H1 (cell line): ENCODE measurements around the gene IRF3. TPM values are rescaled to one million over a fixed set of nuclear protein-coding genes. Genes with fewer than 3 reads are reported as not detected.
A peak's percentile ranks its signal among the peaks of the same experiment; 100 is the strongest.

Source experiments
- CTCF ChIA-PET: fragments of 300-600 bp; sonication (Branson Sonifier 250); formaldehyde crosslinking; loops from one replicate; lab custom pipeline; 2021; ENCODE audit not compliant: partially characterized antibody; lab: Charles Lee
- POLR2A ChIA-PET: fragments of 300-600 bp; sonication (Branson Sonifier 250); formaldehyde crosslinking; loops from one replicate; lab custom pipeline; 2021; ENCODE audit warnings: inconsistent platforms; ENCODE audit not compliant: partially characterized antibody; lab: Charles Lee
- DNase-seq, 2 experiments: peaks; one replicate each; pipeline versions ENCODE4 v3.0.0 to v3.0.0-alpha.2; 2010 to 2022; ENCODE audit warnings: low spot score in 2 of 2, low read depth in 1 of 2, mixed read lengths in 1 of 2
- FAIRE-seq: peaks from 2 replicates; lab custom pipeline; 2011; peaks lifted over from hg19 to GRCh38; lab: Jason Lieb, UNC
- H2AFZ ChIP-seq: 2 replicates; pipeline ENCODE4 v1.8.1; 2012; ENCODE audit warnings: low read length, inconsistent platforms
- H2AK5ac ChIP-seq: 2 replicates; pipeline ENCODE4 v1.6.1; 2013; ENCODE audit warnings: low read depth, low read length
- H2BK120ac ChIP-seq: replicated peaks from 2 replicates; pipeline ENCODE3; 2013; ENCODE audit warnings: low read depth, low read length, inconsistent platforms
- H2BK12ac ChIP-seq: 2 replicates; pipeline ENCODE4 v1.6.1; 2013; ENCODE audit warnings: low read depth, low read length
- H2BK15ac ChIP-seq: 2 replicates; pipeline ENCODE4 v1.6.1; 2013; ENCODE audit warnings: low read length
- H2BK20ac ChIP-seq: 2 replicates; pipeline ENCODE4 v1.6.1; 2013; ENCODE audit warnings: low read length
- H2BK5ac ChIP-seq: 2 replicates; pipeline ENCODE4 v1.6.1; 2013; ENCODE audit warnings: low read depth, low read length
- H3K14ac ChIP-seq: 2 replicates; pipeline ENCODE4 v1.6.1; 2013; ENCODE audit warnings: inconsistent platforms; ENCODE audit not compliant: insufficient read length
- H3K18ac ChIP-seq: 2 replicates; pipeline ENCODE4 v1.6.1; 2013; ENCODE audit warnings: low read length; ENCODE audit errors: extremely low read depth
- H3K23ac ChIP-seq: 2 replicates; pipeline ENCODE4 v1.6.1; 2013; ENCODE audit warnings: inconsistent platforms; ENCODE audit not compliant: insufficient read length
- H3K23me2 ChIP-seq: 2 replicates; pipeline ENCODE4 v1.6.1; 2013; ENCODE audit warnings: low read depth, low read length
- H3K27ac ChIP-seq: 2 replicates; pipeline ENCODE4 v1.6.1; 2011; ENCODE audit warnings: low read depth, low read length, inconsistent platforms
- H3K27me3 ChIP-seq, 4 experiments: replicated peaks in 1 of 4; 1 replicate in 1 of 4; 2 replicates in 3 of 4; pipeline versions ENCODE4 v1.6.1 to v1.8.1; 2011 to 2013; ENCODE audit warnings: low read length in 3 of 4, mild to moderate bottlenecking in 3 of 4, inconsistent platforms in 2 of 4, mixed read lengths in 2 of 4, moderate library complexity in 1 of 4; ENCODE audit not compliant: control insufficient read depth in 3 of 4, insufficient read depth in 3 of 4; ENCODE audit errors: extremely low read depth in 1 of 4
- H3K36me3 ChIP-seq, 4 experiments: 2 replicates each; pipeline versions ENCODE4 v1.6.1 to v1.8.1; 2011 to 2013; ENCODE audit warnings: mild to moderate bottlenecking in 4 of 4, low read length in 3 of 4, moderate library complexity in 2 of 4, control low read depth in 1 of 4, inconsistent platforms in 1 of 4; ENCODE audit not compliant: insufficient read depth in 4 of 4, control insufficient read depth in 2 of 4
- H3K4ac ChIP-seq: replicated peaks from 2 replicates; pipeline ENCODE3; 2013; ENCODE audit warnings: low read length, low read depth, mixed read lengths, inconsistent platforms; ENCODE audit not compliant: insufficient read length
- H3K4me1 ChIP-seq, 4 experiments: replicated peaks in 1 of 4; 1 replicate in 1 of 4; 2 replicates in 3 of 4; pipeline versions ENCODE4 v1.6.1 to v1.8.1; 2011 to 2013; ENCODE audit warnings: low read length in 3 of 4, inconsistent platforms in 2 of 4, mixed read lengths in 1 of 4; ENCODE audit not compliant: insufficient read depth in 4 of 4, control insufficient read depth in 3 of 4
- H3K4me2 ChIP-seq, 2 experiments: 2 replicates each; pipeline versions ENCODE4 v1.6.1 to v1.8.1; 2011 to 2013; ENCODE audit warnings: low read depth in 2 of 2, low read length in 2 of 2, control low read depth in 1 of 2, inconsistent platforms in 1 of 2, mild to moderate bottlenecking in 1 of 2; ENCODE audit not compliant: insufficient read depth in 1 of 2
- H3K4me3 ChIP-seq, 4 experiments: fragments of 200-600, 300-600 bp in 1 of 4; sonication (generic), shearing (Covaris generic), sonication (Bioruptor Twin) in 1 of 4; 2 replicates each; pipeline versions ENCODE4 v1.5.1 to v1.8.1; 2011 to 2016; ENCODE audit warnings: low read length in 4 of 4, low read depth in 3 of 4, control low read depth in 2 of 4, inconsistent platforms in 2 of 4, mild to moderate bottlenecking in 2 of 4, mixed read lengths in 1 of 4, moderate library complexity in 1 of 4; ENCODE audit not compliant: insufficient read depth in 2 of 4; ENCODE audit errors: extremely low read depth in 1 of 4
- H3K56ac ChIP-seq: replicated peaks from 2 replicates; pipeline ENCODE3; 2013; ENCODE audit warnings: low read depth, mild to moderate bottlenecking, mixed read lengths, low read length, inconsistent platforms; ENCODE audit not compliant: insufficient read length
- H3K79me1 ChIP-seq: 2 replicates; pipeline ENCODE4 v1.6.1; 2013; ENCODE audit warnings: low read depth, low read length, control low read depth
- H3K79me2 ChIP-seq, 2 experiments: 2 replicates each; pipeline versions ENCODE4 v1.6.1 to v1.8.1; 2012 to 2013; ENCODE audit warnings: low read length in 2 of 2, mild to moderate bottlenecking in 2 of 2, inconsistent platforms in 1 of 2; ENCODE audit not compliant: insufficient read depth in 2 of 2, control insufficient read depth in 1 of 2
- H3K9ac ChIP-seq, 4 experiments: replicated peaks in 1 of 4; 1 replicate in 1 of 4; 2 replicates in 3 of 4; pipeline versions ENCODE4 v1.6.1 to v1.8.1; 2011 to 2013; ENCODE audit warnings: low read depth in 3 of 4, low read length in 3 of 4, control low read depth in 2 of 4, mild to moderate bottlenecking in 2 of 4, moderate library complexity in 2 of 4, inconsistent platforms in 1 of 4; ENCODE audit errors: extremely low read depth in 1 of 4
- H3K9me3 ChIP-seq, 2 experiments: 2 replicates each; pipeline versions ENCODE4 v1.6.1 to v1.8.1; 2012 to 2013; ENCODE audit warnings: mild to moderate bottlenecking in 2 of 2, moderate library complexity in 2 of 2, control low read depth in 1 of 2, inconsistent platforms in 1 of 2, low read depth in 1 of 2, low read length in 1 of 2, mixed read lengths in 1 of 2; ENCODE audit not compliant: insufficient read depth in 2 of 2
- H4K20me1 ChIP-seq, 2 experiments: replicated peaks in 1 of 2; 2 replicates each; pipeline versions ENCODE3 to v1.8.1; 2011 to 2013; ENCODE audit warnings: inconsistent platforms in 2 of 2, low read length in 2 of 2, mild to moderate bottlenecking in 1 of 2; ENCODE audit not compliant: insufficient read depth in 2 of 2, control insufficient read depth in 1 of 2
- H4K5ac ChIP-seq: 2 replicates; pipeline ENCODE4 v1.6.1; 2013; ENCODE audit warnings: low read length, low read depth, mixed read lengths, inconsistent platforms; ENCODE audit not compliant: insufficient read length
- H4K8ac ChIP-seq: 2 replicates; pipeline ENCODE4 v1.8.0; 2013; ENCODE audit warnings: mild to moderate bottlenecking, moderate library complexity, low read length, inconsistent platforms; ENCODE audit not compliant: insufficient read depth; ENCODE audit errors: extremely low read depth
- H4K91ac ChIP-seq: replicated peaks from 2 replicates; pipeline ENCODE3; 2013; ENCODE audit warnings: low read length, mixed read lengths, inconsistent platforms; ENCODE audit not compliant: insufficient read length
- BCL11A ChIP-seq, 2 experiments: IDR thresholded peaks; one replicate each; pipeline ENCODE4 v1.6.1; 2011; ENCODE audit warnings: low read depth in 2 of 2, low read length in 2 of 2, mild to moderate bottlenecking in 2 of 2
- BRCA1 ChIP-seq: IDR thresholded peaks from 2 replicates; pipeline ENCODE4 v1.6.1; 2012; ENCODE audit warnings: low read depth, low read length, improper control_type of control experiment
- CEBPB ChIP-seq: IDR thresholded peaks from 2 replicates; pipeline ENCODE4 v1.6.1; 2012; ENCODE audit warnings: low read depth, low read length
- JUND ChIP-seq: IDR thresholded peaks from 2 replicates; pipeline ENCODE4 v1.6.1; 2011; ENCODE audit warnings: mild to moderate bottlenecking, improper control_type of control experiment, low read length
- KDM5A ChIP-seq: fragments of 200-600 bp; IDR thresholded peaks from 2 replicates; pipeline ENCODE4 v1.7.1; 2012; ENCODE audit warnings: mild to moderate bottlenecking, low read length, inconsistent platforms, mixed read lengths
- MAFK ChIP-seq: IDR thresholded peaks from 2 replicates; pipeline ENCODE4 v1.6.1; 2012; ENCODE audit warnings: low read depth, mild to moderate bottlenecking, improper control_type of control experiment, low read length
- NANOG ChIP-seq: IDR thresholded peaks from 2 replicates; pipeline ENCODE4 v1.6.1; 2011; ENCODE audit warnings: low read length, low read depth, mild to moderate bottlenecking, inconsistent platforms; ENCODE audit not compliant: insufficient read depth, poor library complexity, severe bottlenecking
- POLR2A ChIP-seq, 2 experiments: IDR thresholded peaks; 1 replicate in 1 of 2; 2 replicates in 1 of 2; pipeline ENCODE4 v1.6.1; 2011; ENCODE audit warnings: low read depth in 2 of 2, low read length in 2 of 2, mild to moderate bottlenecking in 2 of 2; ENCODE audit errors: control extremely low read depth in 1 of 2
- RAD21 ChIP-seq, 2 experiments: IDR thresholded peaks in 1 of 2; conservative IDR thresholded peaks in 1 of 2; 2 replicates each; pipeline ENCODE4 v1.6.1; 2011; ENCODE audit warnings: low read depth in 2 of 2, low read length in 2 of 2, improper control_type of control experiment in 1 of 2, inconsistent platforms in 1 of 2, mild to moderate bottlenecking in 1 of 2, moderate library complexity in 1 of 2
- SIN3A ChIP-seq, 2 experiments: IDR thresholded peaks in 1 of 2; conservative IDR thresholded peaks in 1 of 2; 2 replicates each; pipeline ENCODE4 v1.6.1; 2011 to 2012; ENCODE audit warnings: low read length in 2 of 2, improper control_type of control experiment in 1 of 2, low read depth in 1 of 2, mild to moderate bottlenecking in 1 of 2
- WGBS, 2 experiments: shearing (Covaris generic) in 1 of 2; methylation state at CpG; one replicate each; pipeline versions ENCODE4 v1.1.6 to v1.1.7; 2013 to 2015; ENCODE audit warnings: low lambda C conversion rate in 2 of 2, mixed read lengths in 2 of 2, inconsistent platforms in 1 of 2, low coverage in 1 of 2, missing lambda C conversion rate in 1 of 2; ENCODE audit not compliant: insufficient replicate concordance in 2 of 2, insufficient coverage in 1 of 2, insufficient read length in 1 of 2; ENCODE audit errors: extremely low coverage in 1 of 2, missing lambda C conversion rate in 1 of 2; 5-methylcytosine and 5-hydroxymethylcytosine counted together
- polyA plus RNA-seq, 7 experiments: library from polyadenylated mRNA; depleted of rRNA in 3 of 7; stranded (reverse) in 5 of 7; unstranded in 2 of 7; fragments of >200 nt in 5 of 7; fragments of 200-250 nt in 2 of 7; gene quantifications; 1 replicate in 5 of 7; 2 replicates in 1 of 7; 4 replicates in 1 of 7; pipeline versions ENCODE4 v1.2.1 to v1.2.3, GENCODE V29; 2011 to 2013; ENCODE audit warnings: missing spikeins in 2 of 7, mixed read lengths in 2 of 7
- total RNA-seq: library from RNA; stranded (reverse); fragmentation: NEBNext Ultra II Directional; extraction: Animal tissue kit (Norgen Biotek cat#: 25700); gene quantifications from 2 replicates; pipeline ENCODE4 v1.2.1, GENCODE V29; 2021
- TF ChIP-seq, protein P1 (sequence below): IDR thresholded peaks from 2 replicates; pipeline ENCODE4 v1.6.1; 2012; ENCODE audit warnings: inconsistent platforms

The IRF3 gene
- total and polyA plus RNA-seq, 2 of the 8 experiments (the other 6 are each of a cell fraction or from before 2014, with no cell fraction given), result 103 to 114 TPM

DNA sequence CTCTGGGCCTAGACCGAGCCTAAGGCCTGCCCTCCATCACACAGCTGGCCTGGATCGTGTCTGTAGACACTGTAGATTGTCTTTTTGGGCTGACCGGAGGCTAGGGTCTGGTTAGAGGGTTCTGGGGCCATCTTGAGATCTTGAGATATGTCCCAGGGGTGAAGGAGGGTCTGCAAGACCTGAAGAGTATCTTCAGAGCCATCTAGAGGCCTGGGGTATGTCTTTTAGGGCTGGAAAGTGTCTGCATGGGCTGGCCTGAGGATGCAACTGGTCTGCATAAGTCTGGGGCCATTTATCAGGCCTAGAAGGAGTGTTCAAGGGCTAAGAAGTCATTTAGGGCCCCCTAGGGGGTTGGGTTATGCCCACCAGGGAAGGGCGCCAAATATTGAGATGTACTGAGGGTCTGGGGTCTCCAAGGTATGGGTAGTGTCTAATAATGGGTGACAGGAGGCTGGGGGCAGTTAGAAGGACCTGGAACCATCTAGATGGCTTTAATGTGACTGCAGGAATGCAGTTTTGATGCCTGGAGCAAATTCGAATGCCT, 23.1 kb downstream of the IRF3 start:
- Histone ChIP-seq H3K23me2 (peaks cover 7% of the 10 kb centered on the region), H3K27ac (peak overlapping the region; percentile 91), H3K23ac (no peak overlapping the region), H3K36me3 (peaks cover 0 to 12% (median 9%) of the 10 kb centered on the region in 4 experiments; a peak in 5 of 8 replicates), H3K56ac (peak overlapping the region; percentile 74), H4K20me1 (peaks cover 3 to 21% of the 10 kb centered on the region in 2 experiments), H3K27me3 (no peaks in the 10 kb centered on the region), H3K4me3 (peak overlapping the region; percentile 85 to 100 (median 97)), H3K4me1 (peaks cover 2 to 15% (median 11%) of the 10 kb centered on the region in 4 experiments), H2AK5ac (peak overlapping the region; percentile 90; the same call in 1 of the 2 replicates), H3K79me2 (peaks cover 10 to 32% of the 10 kb centered on the region in 2 experiments), H2BK20ac (no peak overlapping the region), H2AFZ (no peak overlapping the region), H3K9me3 (no peaks in the 10 kb centered on the region), H3K14ac (no peak overlapping the region), H4K5ac (peak overlapping the region; percentile 88), H2BK12ac (no peak overlapping the region), H3K9ac (peak overlapping the region; percentile 90 to 99 (median 92)), H3K4me2 (peak overlapping the region; percentile 69 to 87), H4K91ac (no peak overlapping the region), H3K18ac (peak overlapping the region; percentile 60), H3K79me1 (peaks cover 17% of the 10 kb centered on the region), H2BK120ac (no peak overlapping the region), H3K4ac (peak overlapping the region; percentile 13), H2BK5ac (peak overlapping the region; percentile 93), H4K8ac (peak overlapping the region; percentile 81; the same call in 1 of the 2 replicates), H2BK15ac (no peak overlapping the region)
- WGBS, 2 experiments, result 17% methylated on average over 5 of the region's 5 CpGs; no CpG with 5 or more reads in 1 of the 2 experiments
- POLR2A ChIA-PET, result interaction anchor here (0.6 to 50.7 kb wide), 9 partner anchors 17 to 213 kb away, joined by 3 to 840 read pairs (median 6); partner anchors contain the start of genes BCL2L12, IRF3, PRMT1 and PRR12
- no peak for DNase-seq
- FAIRE-seq, result no peak
- CTCF ChIA-PET, result interaction anchor here (1.3 to 2.9 kb wide), 7 partner anchors 15 to 588 kb away, joined by 3 to 14 read pairs (median 5); partner anchors contain the start of genes BCL2L12 and IRF3
- no peak for TF ChIP-seq CEBPB
- TF ChIP-seq BCL11A (IDR thresholded peaks at IDR 0.05; ENCODE audit: low read depth in 2 of 2, low read length in 2 of 2), result no peak
- TF ChIP-seq RAD21 (IDR thresholded peaks at IDR 0.05 in 1 of 2, conservative IDR thresholded peaks at IDR 0.05 in 1 of 2; ENCODE audit: low read depth in 2 of 2, low read length in 2 of 2), result peak in 1 of 2 experiments; percentile 15; a peak in 1 of 4 replicates
- TF ChIP-seq, protein P1, sequence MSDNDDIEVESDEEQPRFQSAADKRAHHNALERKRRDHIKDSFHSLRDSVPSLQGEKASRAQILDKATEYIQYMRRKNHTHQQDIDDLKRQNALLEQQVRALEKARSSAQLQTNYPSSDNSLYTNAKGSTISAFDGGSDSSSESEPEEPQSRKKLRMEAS, result no peak
- no peak for TF ChIP-seq POLR2A (IDR thresholded peaks at IDR 0.05; ENCODE audit: control extremely low read depth in 1 of 2, low read depth in 2 of 2, low read length in 2 of 2)
- no peak for TF ChIP-seq BRCA1
- no peak for TF ChIP-seq NANOG
- no peak for TF ChIP-seq MAFK
- TF ChIP-seq KDM5A, result 0 out of 2 replicates have a peak, but pooled peaks have one; percentile 35
- 0 out of 4 replicates have a peak, but pooled peaks have one; percentile 17 to 23 for TF ChIP-seq SIN3A (conservative IDR thresholded peaks at IDR 0.05 in 1 of 2, IDR thresholded peaks at IDR 0.05 in 1 of 2; ENCODE audit: low read depth in 1 of 2, low read length in 2 of 2)
- no peak for TF ChIP-seq JUND
